SJSA1 (cell line): Measurements from ENCODE around the gene ENTPD1. TPM values are rescaled to one million over a fixed set of nuclear protein-coding genes. Genes with fewer than 3 reads are reported as not detected.

Experiments used
- DNase-seq, 2 experiments: peaks; one replicate each; pipeline ENCODE4 v3.0.0-alpha.2; 2015 to 2020; ENCODE audit warnings: low spot score in 2 of 2, low read depth in 1 of 2
- H3K27ac ChIP-seq: fragments of 250-450 bp; sonication (Bioruptor Pico); 2 replicates; pipeline ENCODE4 v1.5.1; 2020; ENCODE audit warnings: mild to moderate bottlenecking, moderate library complexity
- H3K27me3 ChIP-seq: fragments of 250-450 bp; sonication (Bioruptor Pico); replicated peaks from 2 replicates; pipeline ENCODE4 v1.5.1; 2020; ENCODE audit warnings: mild to moderate bottlenecking, moderate library complexity
- H3K36me3 ChIP-seq: fragments of 250-450 bp; sonication (Bioruptor Pico); 2 replicates; pipeline ENCODE4 v1.5.1; 2020; ENCODE audit warnings: mild to moderate bottlenecking
- H3K4me1 ChIP-seq: fragments of 250-450 bp; sonication (Bioruptor Pico); replicated peaks from 2 replicates; pipeline ENCODE4 v1.6.1; 2021; ENCODE audit warnings: mild to moderate bottlenecking
- H3K4me3 ChIP-seq: fragments of 250-450 bp; sonication (Bioruptor Pico); 2 replicates; pipeline ENCODE4 v1.5.1; 2020; ENCODE audit warnings: mild to moderate bottlenecking
- H3K9me3 ChIP-seq: fragments of 250-450 bp; sonication (Bioruptor Pico); replicated peaks from 2 replicates; pipeline ENCODE4 v1.5.1; 2020; ENCODE audit warnings: mild to moderate bottlenecking
- total RNA-seq: library from RNA; depleted of rRNA; stranded (reverse); fragments of >200 nt; shearing (Covaris generic); gene quantifications from 2 replicates; pipeline ENCODE4 v1.2.3, GENCODE V29; 2014

Gene ENTPD1
- total RNA-seq, 1 experiment from 2014 or later = not detected

- H3K36me3 ChIP-seq = no peaks in the 10 kb centered on the region
- H3K4me1 ChIP-seq = no peaks in the 10 kb centered on the region
- H3K9me3 ChIP-seq = no peaks in the 10 kb centered on the region
- no peak overlapping the region for H3K4me3 ChIP-seq
- DNase-seq = no peak
- no peak overlapping the region for H3K27ac ChIP-seq
- no peaks in the 10 kb centered on the region for H3K27me3 ChIP-seq
Observed at GRCh38 chr10:95835911-95836310, 79.9 kb downstream of the ENTPD1 start.

GRCh38 chr10:95836610-95837355, 80.8 kb downstream of the ENTPD1 start:
- no peak for DNase-seq
- H3K9me3 ChIP-seq = no peaks in the 10 kb centered on the region
- H3K27ac ChIP-seq = no peak overlapping the region
- H3K4me3 ChIP-seq = no peak overlapping the region
- H3K36me3 ChIP-seq = no peaks in the 10 kb centered on the region
- no peaks in the 10 kb centered on the region for H3K27me3 ChIP-seq
- no peaks in the 10 kb centered on the region for H3K4me1 ChIP-seq

GRCh38 chr10:95837356-95837776, 81.4 kb downstream of the ENTPD1 start:
- no peak overlapping the region for H3K4me3 ChIP-seq
- no peaks in the 10 kb centered on the region for H3K4me1 ChIP-seq
- no peak for DNase-seq
- no peaks in the 10 kb centered on the region for H3K9me3 ChIP-seq
- H3K36me3 ChIP-seq = no peaks in the 10 kb centered on the region
- no peak overlapping the region for H3K27ac ChIP-seq
- no peaks in the 10 kb centered on the region for H3K27me3 ChIP-seq

- Histone ChIP-seq H3K36me3 (no peaks in the 10 kb centered on the region), H3K9me3 (no peaks in the 10 kb centered on the region), H3K27me3 (no peaks in the 10 kb centered on the region), H3K4me1 (no peaks in the 10 kb centered on the region), H3K27ac (no peak overlapping the region), H3K4me3 (no peak overlapping the region)
- no peak for DNase-seq
Observed at GRCh38 chr10:95837783-95838182, 81.8 kb downstream of the ENTPD1 start.

GRCh38 chr10:95840121-95840520, 84.2 kb downstream of the ENTPD1 start:
- no peak overlapping the region for H3K4me3 ChIP-seq
- no peaks in the 10 kb centered on the region for H3K27me3 ChIP-seq
- no peaks in the 10 kb centered on the region for H3K4me1 ChIP-seq
- DNase-seq = no peak
- no peaks in the 10 kb centered on the region for H3K9me3 ChIP-seq
- no peaks in the 10 kb centered on the region for H3K36me3 ChIP-seq
- H3K27ac ChIP-seq = no peak overlapping the region

GRCh38 chr10:95840681-95841080, 84.7 kb downstream of the ENTPD1 start:
- Histone ChIP-seq H3K27ac (no peak overlapping the region), H3K36me3 (no peaks in the 10 kb centered on the region), H3K9me3 (no peaks in the 10 kb centered on the region), H3K27me3 (no peaks in the 10 kb centered on the region), H3K4me3 (no peak overlapping the region), H3K4me1 (no peaks in the 10 kb centered on the region)
- no peak for DNase-seq

- DNase-seq = peak in 1 of 2 experiments; percentile 58
- Histone ChIP-seq H3K27ac (no peak overlapping the region), H3K9me3 (no peaks in the 10 kb centered on the region), H3K4me3 (no peak overlapping the region), H3K27me3 (no peaks in the 10 kb centered on the region), H3K36me3 (no peaks in the 10 kb centered on the region), H3K4me1 (no peaks in the 10 kb centered on the region)
Observed at GRCh38 chr10:95841661-95842498, 85.9 kb downstream of the ENTPD1 start.

GRCh38 chr10:95845411-95845810, 89.4 kb downstream of the ENTPD1 start:
- H3K4me1 ChIP-seq = no peaks in the 10 kb centered on the region
- no peak for DNase-seq
- H3K27me3 ChIP-seq = no peaks in the 10 kb centered on the region
- no peak overlapping the region for H3K27ac ChIP-seq
- no peaks in the 10 kb centered on the region for H3K9me3 ChIP-seq
- H3K36me3 ChIP-seq = no peaks in the 10 kb centered on the region
- H3K4me3 ChIP-seq = no peak overlapping the region

- Histone ChIP-seq H3K27ac (no peak overlapping the region), H3K4me1 (no peaks in the 10 kb centered on the region), H3K27me3 (no peaks in the 10 kb centered on the region), H3K9me3 (no peaks in the 10 kb centered on the region), H3K36me3 (no peaks in the 10 kb centered on the region), H3K4me3 (no peak overlapping the region)
- no peak for DNase-seq
Observed at GRCh38 chr10:95847007-95847406, 91.0 kb downstream of the ENTPD1 start.

- no peaks in the 10 kb centered on the region for H3K27me3 ChIP-seq
- no peaks in the 10 kb centered on the region for H3K4me1 ChIP-seq
- H3K9me3 ChIP-seq = no peaks in the 10 kb centered on the region
- no peak overlapping the region for H3K4me3 ChIP-seq
- no peaks in the 10 kb centered on the region for H3K36me3 ChIP-seq
- DNase-seq = no peak
- no peak overlapping the region for H3K27ac ChIP-seq
Observed at GRCh38 chr10:95848841-95849240, 92.9 kb downstream of the ENTPD1 start.

- no peaks in the 10 kb centered on the region for H3K9me3 ChIP-seq
Observed at GRCh38 chr10:95850791-95851190, 94.8 kb downstream of the ENTPD1 start.

GRCh38 chr10:95860166-95860940, 104.4 kb downstream of the ENTPD1 start:
- no peak for DNase-seq

More at GRCh38 chr10:95850791-95851190, 94.8 kb downstream of the ENTPD1 start:
- no peak overlapping the region for H3K27ac ChIP-seq
- no peaks in the 10 kb centered on the region for H3K36me3 ChIP-seq
- no peaks in the 10 kb centered on the region for H3K27me3 ChIP-seq
- H3K4me3 ChIP-seq = no peak overlapping the region
- H3K4me1 ChIP-seq = no peaks in the 10 kb centered on the region
- DNase-seq = no peak

GRCh38 chr10:95861386-95861785, 105.4 kb downstream of the ENTPD1 start:
- no peaks in the 10 kb centered on the region for H3K9me3 ChIP-seq
- H3K27ac ChIP-seq = no peak overlapping the region
- DNase-seq = no peak
- H3K36me3 ChIP-seq = no peaks in the 10 kb centered on the region
- 0 out of 2 replicates have a peak, but pooled peaks cover 3% of the 10 kb centered on the region for H3K27me3 ChIP-seq
- H3K4me1 ChIP-seq = no peaks in the 10 kb centered on the region
- no peak overlapping the region for H3K4me3 ChIP-seq

More at GRCh38 chr10:95860166-95860940, 104.4 kb downstream of the ENTPD1 start:
- Histone ChIP-seq H3K4me1 (no peaks in the 10 kb centered on the region), H3K9me3 (no peaks in the 10 kb centered on the region), H3K36me3 (no peaks in the 10 kb centered on the region), H3K4me3 (no peak overlapping the region), H3K27ac (no peak overlapping the region), H3K27me3 (0 out of 2 replicates have a peak, but pooled peaks cover 3% of the 10 kb centered on the region)
